Urothelium cell line (cell line): ENCODE data around the gene TMCO4.

Experiments
- DNase-seq: peaks from one replicate; pipeline ENCODE4 v3.0.0; 2011; ENCODE audit warnings: low spot score, mixed read lengths
- FAIRE-seq: peaks from 2 replicates; lab custom pipeline; 2011; peaks lifted over from hg19 to GRCh38; lab: Jason Lieb, UNC

Gene TMCO4

GRCh38 chr1:19776933-19777332, 22.8 kb downstream of the TMCO4 start:
- FAIRE-seq, result no peak

GRCh38 chr1:19776287-19776686, 23.4 kb downstream of the TMCO4 start:
- DNase-seq (no peak), FAIRE-seq (no peak)

More at GRCh38 chr1:19776933-19777332, 22.8 kb downstream of the TMCO4 start:
- DNase-seq, result no peak

- no peak for DNase-seq
- FAIRE-seq, result no peak
These were observed 23.9 kb downstream of the TMCO4 start for GRCh38 chr1:19775831-19776230.

GRCh38 chr1:19775317-19775716, 24.4 kb downstream of the TMCO4 start:
- DNase-seq (no peak), FAIRE-seq (no peak)

GRCh38 chr1:19774180-19774785, 25.4 kb downstream of the TMCO4 start:
- no peak for FAIRE-seq
- DNase-seq, result no peak

- DNase-seq (no peak), FAIRE-seq (no peak)
These were observed 26.2 kb downstream of the TMCO4 start for GRCh38 chr1:19773485-19773884.

- DNase-seq (no peak), FAIRE-seq (no peak)
These were observed 27.7 kb downstream of the TMCO4 start for GRCh38 chr1:19772053-19772452.

- FAIRE-seq (no peak), DNase-seq (no peak)
These were observed 28.4 kb downstream of the TMCO4 start for GRCh38 chr1:19771350-19771749.

GRCh38 chr1:19770436-19771190, 29.1 kb downstream of the TMCO4 start:
- no peak for FAIRE-seq
- DNase-seq, result no peak

- FAIRE-seq (no peak), DNase-seq (no peak)
These were observed 30.3 kb downstream of the TMCO4 start for GRCh38 chr1:19769211-19769932.

GRCh38 chr1:19768353-19769210, 31.1 kb downstream of the TMCO4 start:
- no peak for DNase-seq
- FAIRE-seq, result no peak

- FAIRE-seq (peak; percentile 86), DNase-seq (peak; percentile 91)
These were observed 34.1 kb downstream of the TMCO4 start for GRCh38 chr1:19765623-19766022.

- DNase-seq (peak; percentile 56), FAIRE-seq (no peak)
These were observed 34.9 kb downstream of the TMCO4 start for GRCh38 chr1:19764848-19765247.

GRCh38 chr1:19762175-19762779, 37.4 kb downstream of the TMCO4 start:
- DNase-seq (peak; percentile 40), FAIRE-seq (no peak)

- FAIRE-seq, result no peak
- peak; percentile 58 for DNase-seq
These were observed 40.0 kb downstream of the TMCO4 start for GRCh38 chr1:19759740-19760089.

- DNase-seq (peak; percentile 85), FAIRE-seq (peak; percentile 85)
These were observed 41.4 kb downstream of the TMCO4 start for GRCh38 chr1:19758227-19758830.

- DNase-seq (no peak), FAIRE-seq (no peak)
These were observed 42.1 kb downstream of the TMCO4 start for GRCh38 chr1:19757641-19758040.

GRCh38 chr1:19756480-19756879, 43.2 kb downstream of the TMCO4 start:
- FAIRE-seq, result no peak
- DNase-seq, result no peak

- no peak for FAIRE-seq
- DNase-seq, result peak; percentile 21
These were observed 45.2 kb downstream of the TMCO4 start for GRCh38 chr1:19754482-19754881.

GRCh38 chr1:19752083-19752696, 47.5 kb downstream of the TMCO4 start:
- no peak for DNase-seq
- FAIRE-seq, result no peak
